ENCODE results near the gene OR13C9. TPM values are rescaled to one million over a fixed set of nuclear protein-coding genes. Genes with fewer than 3 reads are reported as not detected.
"Not testable (repeated sequence)": the region's sequence is repeated elsewhere in the genome, so short reads cannot be mapped to it uniquely, and the experiment has no call there.

Gene OR13C9, protein sequence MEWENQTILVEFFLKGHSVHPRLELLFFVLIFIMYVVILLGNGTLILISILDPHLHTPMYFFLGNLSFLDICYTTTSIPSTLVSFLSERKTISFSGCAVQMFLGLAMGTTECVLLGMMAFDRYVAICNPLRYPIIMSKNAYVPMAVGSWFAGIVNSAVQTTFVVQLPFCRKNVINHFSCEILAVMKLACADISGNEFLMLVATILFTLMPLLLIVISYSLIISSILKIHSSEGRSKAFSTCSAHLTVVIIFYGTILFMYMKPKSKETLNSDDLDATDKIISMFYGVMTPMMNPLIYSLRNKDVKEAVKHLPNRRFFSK
- total RNA-seq (2014; rRNA removed; shearing (Covaris generic)) (not detected in 2 replicates), polyA plus RNA-seq (2016; fragmentation: Nextera tagmentation; extraction: Ambion mirVana) (not detected in 2 replicates)

- Histone ChIP-seq H3K4me2 (ENCODE audit: unreplicated experiment) (no peak within 1 kb of the TSS), H2AFZ (no peak within 1 kb of the TSS), H3K4me3 (no peak within 1 kb of the TSS), H3K27ac (no peak within 1 kb of the TSS), H3K27me3 (replicated peaks; ENCODE audit: insufficient read depth) (no peaks in the 10 kb centered on the region), H3K9ac (no peak within 1 kb of the TSS), H3K4me1 (ENCODE audit: insufficient read depth) (no peaks in the 10 kb centered on the region), H3K9me2 (ENCODE audit: insufficient read depth) (no peaks in the 10 kb centered on the region), H3K36me3 (ENCODE audit: low read depth) (no peaks in the 10 kb centered on the region), H3K79me2 (ENCODE audit: insufficient read depth) (no peaks in the 10 kb centered on the region), H3F3A (ENCODE audit: insufficient read depth) (no peaks in the 10 kb centered on the region), H3K9me3 (ENCODE audit: low read depth) (no peaks in the 10 kb centered on the region), H4K20me1 (ENCODE audit: insufficient read depth) (no peaks in the 10 kb centered on the region)
- in situ Hi-C loops (cut with MboI): no loop called here
- 38 to 59% methylated on average over 2 of the region's 2 CpGs for WGBS, 2 experiments (ENCODE audit: low coverage in 1 of 2, low lambda C conversion rate in 2 of 2, missing lambda C conversion rate in 2 of 2)
- DNase-seq: no peak
- TF ChIP-seq EZH2 (IDR thresholded peaks at IDR 0.05; ENCODE audit: insufficient read depth, poor library complexity, severe bottlenecking) (no peak), EZH2phosphoT487 (IDR thresholded peaks at IDR 0.05; ENCODE audit: insufficient read depth, low read depth) (no peak)
Measured at GRCh38 chr9:104618104-104618503, at the start of gene OR13C9. Gene OR13C9 (minus strand): TSS chr9:104618204. CDS start chr9:104618204, 0 bp downstream.

GRCh38 chr9:104658496-104659195 is 40.6 kb upstream of the OR13C9 start:
- Histone ChIP-seq H3K9me3 (ENCODE audit: low read depth) (no peaks in the 10 kb centered on the region), H3K9ac (no peak overlapping the region), H3K4me2 (ENCODE audit: unreplicated experiment) (no peak overlapping the region), H3K36me3 (ENCODE audit: low read depth) (no peaks in the 10 kb centered on the region), H3K4me1 (ENCODE audit: insufficient read depth) (no peaks in the 10 kb centered on the region), H3K27me3 (replicated peaks; ENCODE audit: insufficient read depth) (no peaks in the 10 kb centered on the region), H4K20me1 (ENCODE audit: insufficient read depth) (no peaks in the 10 kb centered on the region), H2AFZ (no peak overlapping the region), H3K4me3 (no peak overlapping the region), H3F3A (ENCODE audit: insufficient read depth) (no peaks in the 10 kb centered on the region), H3K27ac (no peak overlapping the region), H3K9me2 (ENCODE audit: insufficient read depth) (peaks cover 3% of the 10 kb centered on the region; the same call in 1 of the 2 replicates), H3K79me2 (ENCODE audit: insufficient read depth) (no peaks in the 10 kb centered on the region)
- TF ChIP-seq EZH2phosphoT487 (IDR thresholded peaks at IDR 0.05; ENCODE audit: insufficient read depth, low read depth): no peak
- no peak for TF ChIP-seq EZH2 (IDR thresholded peaks at IDR 0.05; ENCODE audit: insufficient read depth, poor library complexity, severe bottlenecking)
- in situ Hi-C loops (cut with MboI): no loop called here
- DNase-seq: no peak
- 5 to 11% methylated on average over 2 of the region's 2 CpGs for WGBS, 2 experiments (ENCODE audit: low coverage in 1 of 2, low lambda C conversion rate in 2 of 2, missing lambda C conversion rate in 2 of 2)

DNA sequence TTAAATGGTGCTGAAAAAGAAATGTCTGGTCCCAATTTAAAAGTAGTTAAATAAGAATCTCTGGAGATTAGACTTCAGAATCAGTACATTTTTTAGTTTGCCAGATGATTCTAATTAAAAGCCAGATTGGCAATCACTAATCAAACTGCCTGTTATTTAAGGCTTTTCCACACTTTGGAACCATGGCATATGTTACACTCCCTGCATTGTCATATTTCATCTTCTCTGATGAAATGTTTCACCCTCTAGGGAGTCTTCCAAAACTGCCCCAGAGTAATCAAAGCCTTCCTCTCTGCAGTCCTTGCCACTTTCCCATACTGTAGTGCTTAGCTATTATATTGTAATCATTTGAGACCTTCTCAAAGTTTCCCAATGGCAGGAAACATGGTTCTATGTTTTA is 17.5 kb upstream of the OR13C9 start:
- Histone ChIP-seq H4K20me1 (ENCODE audit: insufficient read depth) (no peaks in the 10 kb centered on the region), H3K9me3 (ENCODE audit: low read depth) (no peaks in the 10 kb centered on the region), H3K9me2 (ENCODE audit: insufficient read depth) (no peaks in the 10 kb centered on the region), H3K9ac (no peak overlapping the region), H2AFZ (no peak overlapping the region), H3K79me2 (ENCODE audit: insufficient read depth) (no peaks in the 10 kb centered on the region), H3K4me1 (ENCODE audit: insufficient read depth) (no peaks in the 10 kb centered on the region), H3K27ac (no peak overlapping the region), H3K4me3 (no peak overlapping the region), H3F3A (ENCODE audit: insufficient read depth) (no peaks in the 10 kb centered on the region), H3K27me3 (replicated peaks; ENCODE audit: insufficient read depth) (no peaks in the 10 kb centered on the region), H3K36me3 (ENCODE audit: low read depth) (no peaks in the 10 kb centered on the region), H3K4me2 (ENCODE audit: unreplicated experiment) (no peak overlapping the region)
- no peak for TF ChIP-seq EZH2 (IDR thresholded peaks at IDR 0.05; ENCODE audit: insufficient read depth, poor library complexity, severe bottlenecking)
- no peak for TF ChIP-seq EZH2phosphoT487 (IDR thresholded peaks at IDR 0.05; ENCODE audit: insufficient read depth, low read depth)
- in situ Hi-C loops (cut with MboI): no loop called here
- DNase-seq: no peak

DNA sequence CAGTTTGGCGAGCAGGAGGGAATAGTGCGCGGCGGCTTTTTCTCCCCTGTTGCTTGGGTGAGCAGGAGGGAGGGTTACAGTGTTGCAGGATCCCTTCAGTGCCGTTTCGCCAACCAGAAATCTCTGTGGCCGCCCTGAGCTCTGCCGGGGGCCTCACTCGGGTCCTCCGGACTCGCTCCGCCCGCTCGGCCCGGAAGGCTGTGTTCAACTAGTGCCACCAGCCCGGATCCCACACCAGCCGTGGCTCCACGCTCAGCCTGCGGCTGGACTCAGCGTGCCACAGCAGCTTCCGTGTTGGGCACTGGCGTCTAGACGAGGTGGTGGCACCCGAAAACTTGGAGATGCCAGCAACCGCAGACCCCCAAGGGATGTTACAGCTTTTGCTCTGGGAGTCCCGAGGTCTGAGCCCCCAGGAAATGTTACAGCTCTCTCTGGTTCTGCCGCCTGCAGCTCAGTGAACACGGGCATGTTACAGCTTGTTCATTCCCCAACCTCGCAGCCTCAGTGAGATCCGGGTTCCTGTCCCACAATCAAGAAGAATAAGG is 16.0 kb upstream of the OR13C9 start:
- no peaks in the 10 kb centered on the region for H3F3A ChIP-seq (ENCODE audit: insufficient read depth)
- no peaks in the 10 kb centered on the region for H3K27me3 ChIP-seq (replicated peaks; ENCODE audit: insufficient read depth)
- no peaks in the 10 kb centered on the region for H3K79me2 ChIP-seq (ENCODE audit: insufficient read depth)
- H3K9ac ChIP-seq: no peak overlapping the region
- no peaks in the 10 kb centered on the region for H3K36me3 ChIP-seq (ENCODE audit: low read depth)
- H3K4me2 ChIP-seq (ENCODE audit: unreplicated experiment): no peak overlapping the region
- H3K4me3 ChIP-seq: no peak overlapping the region
- no peaks in the 10 kb centered on the region for H4K20me1 ChIP-seq (ENCODE audit: insufficient read depth)
- DNase-seq: no peak
- 76 to 80% methylated on average over 30 of the region's 30 CpGs for WGBS, 2 experiments (ENCODE audit: low coverage in 1 of 2, low lambda C conversion rate in 2 of 2, missing lambda C conversion rate in 2 of 2)
- no peaks in the 10 kb centered on the region for H3K4me1 ChIP-seq (ENCODE audit: insufficient read depth)
- no peak overlapping the region for H3K27ac ChIP-seq
- TF ChIP-seq EZH2 (IDR thresholded peaks at IDR 0.05; ENCODE audit: insufficient read depth, poor library complexity, severe bottlenecking) (no peak), EZH2phosphoT487 (IDR thresholded peaks at IDR 0.05; ENCODE audit: insufficient read depth, low read depth) (no peak)
- no peaks in the 10 kb centered on the region for H3K9me2 ChIP-seq (ENCODE audit: insufficient read depth)
- H3K9me3 ChIP-seq (ENCODE audit: low read depth): no peaks in the 10 kb centered on the region
- in situ Hi-C loops (cut with MboI): no loop called here
- H2AFZ ChIP-seq: no peak overlapping the region

DNA sequence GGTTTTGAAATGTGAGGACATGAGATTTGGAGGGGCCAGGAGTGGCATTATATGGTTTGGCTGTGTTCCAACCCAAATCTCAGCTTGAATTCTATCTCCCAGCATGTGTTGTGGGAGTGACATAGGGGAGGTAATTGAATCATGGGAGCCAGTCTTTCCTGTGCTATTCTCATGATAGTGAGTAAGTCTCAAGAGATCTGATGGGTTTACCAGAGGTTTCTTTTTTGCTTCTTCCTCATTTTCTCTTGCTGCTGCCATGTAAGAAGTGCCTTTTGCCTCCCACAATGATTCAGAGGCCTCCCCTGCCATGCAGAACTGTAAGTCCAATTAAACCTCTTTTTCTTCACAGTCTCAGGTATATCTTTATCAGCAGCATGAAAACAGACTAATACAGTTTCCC is 8.0 kb upstream of the OR13C9 start:
- H3K4me3 ChIP-seq; H3K27ac ChIP-seq; H2AFZ ChIP-seq; H3K27me3 ChIP-seq (replicated peaks; ENCODE audit: insufficient read depth); H3K9me2 ChIP-seq (ENCODE audit: insufficient read depth); H3K9ac ChIP-seq; H3K4me1 ChIP-seq (ENCODE audit: insufficient read depth); H3K79me2 ChIP-seq (ENCODE audit: insufficient read depth); H3K4me2 ChIP-seq (ENCODE audit: unreplicated experiment); H3F3A ChIP-seq (ENCODE audit: insufficient read depth); H4K20me1 ChIP-seq (ENCODE audit: insufficient read depth); DNase-seq; in situ Hi-C loops (cut with MboI); H3K9me3 ChIP-seq (ENCODE audit: low read depth); H3K36me3 ChIP-seq (ENCODE audit: low read depth): not testable (repeated sequence)
